Measurements from ENCODE around the gene ATF2.
"Not testable (repeated sequence)": the region's sequence is repeated elsewhere in the genome, so short reads cannot be mapped to it uniquely, and the experiment has no call there.

Gene ATF2

DNA sequence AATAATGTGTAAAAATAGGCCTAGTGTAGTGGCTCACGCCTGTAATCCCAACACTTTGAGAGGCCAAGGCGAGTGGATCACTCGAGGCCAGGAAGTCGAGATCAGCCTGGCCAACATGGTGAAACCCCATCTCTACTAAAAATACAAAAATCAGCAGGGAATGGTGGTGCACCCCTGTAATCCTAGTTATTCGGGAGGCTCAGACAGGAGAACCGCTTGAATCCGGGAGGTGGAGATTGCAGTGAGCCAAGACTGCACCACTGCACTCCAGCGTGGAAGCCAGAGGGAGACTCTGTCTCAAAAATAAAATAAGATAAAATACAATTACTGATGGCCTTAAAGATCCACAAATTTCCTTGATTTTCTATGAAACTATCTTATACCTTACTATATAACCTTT is 3.8 kb downstream of the ATF2 start:
- DNase-seq: no peak

DNA sequence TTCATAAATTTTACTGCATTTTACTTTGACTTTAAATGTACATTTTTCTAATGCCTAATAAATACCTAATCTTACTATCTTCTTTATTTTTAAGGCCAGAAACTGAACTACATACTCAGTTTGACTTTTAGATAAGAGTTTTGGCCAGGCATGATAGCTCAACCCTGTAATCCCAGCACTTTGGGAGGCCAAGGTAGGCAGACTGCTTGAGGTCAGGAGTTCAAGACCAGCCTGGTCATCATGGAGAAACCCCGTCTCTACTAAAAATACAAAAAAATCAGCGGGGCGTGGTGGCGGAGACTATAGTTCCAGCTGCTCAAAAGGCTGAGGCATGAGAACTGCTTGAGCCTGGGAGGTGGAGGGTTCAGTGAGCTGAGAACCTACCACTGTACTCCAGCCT is 9.1 kb downstream of the ATF2 start:
- DNase-seq: no peak

DNA sequence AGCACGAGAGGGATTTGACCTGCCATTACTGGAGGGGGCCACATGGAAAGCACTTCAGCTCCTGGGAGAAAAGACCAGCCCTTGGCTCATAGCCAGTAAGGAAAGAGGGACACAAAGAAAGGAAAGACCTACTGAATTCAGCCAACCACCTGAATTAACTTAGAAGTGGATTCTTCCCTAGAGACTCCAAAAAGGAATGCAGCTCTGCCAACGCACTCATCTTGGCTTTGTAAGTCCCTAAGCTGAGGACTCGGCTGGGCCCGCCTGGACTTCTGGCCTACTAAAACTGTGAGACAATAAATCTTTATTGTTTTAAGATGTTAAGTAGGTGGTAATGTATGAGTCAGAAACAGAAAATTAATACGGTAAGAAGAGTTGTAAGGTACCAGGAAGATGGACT is 11.5 kb downstream of the ATF2 start:
- no peak for DNase-seq

DNA sequence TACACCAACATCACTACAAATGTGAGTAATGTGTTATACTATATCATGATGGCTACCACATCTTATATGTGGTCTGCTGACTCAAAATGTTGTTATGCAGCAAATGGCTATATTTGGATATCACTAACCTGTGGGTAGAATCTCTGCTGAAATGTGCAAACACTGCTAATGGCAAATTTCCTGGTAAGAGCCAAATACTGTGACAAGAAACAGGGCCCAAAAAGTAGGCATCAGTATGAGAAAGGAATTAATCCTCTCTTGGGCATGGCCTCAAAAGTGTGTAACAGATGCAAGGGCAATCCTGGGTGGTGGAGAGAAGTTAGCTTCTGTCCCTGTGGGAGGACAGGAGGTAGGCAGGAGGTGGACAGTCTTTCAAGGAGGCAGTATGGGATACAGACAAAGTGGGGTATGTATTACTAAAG is 13.3 kb downstream of the ATF2 start:
- no peak for DNase-seq

DNA sequence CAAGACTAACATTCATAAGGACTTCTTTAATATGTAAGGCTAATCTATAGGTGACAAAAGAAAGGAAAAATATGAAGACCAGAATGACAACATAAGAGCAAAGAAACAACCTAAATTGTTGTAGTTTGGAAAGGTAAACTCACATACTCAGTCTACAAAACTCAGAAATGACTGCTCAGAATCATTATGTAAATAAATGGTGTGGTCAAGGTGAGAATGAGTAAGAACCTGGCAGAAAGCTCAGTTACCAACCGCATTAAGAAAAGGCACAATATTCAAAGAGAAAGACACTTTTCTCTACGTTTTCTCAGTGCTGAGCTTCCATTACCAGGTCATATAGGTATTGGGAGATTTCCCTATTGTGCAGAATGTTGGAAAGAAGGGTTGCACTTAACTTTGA is 15.8 kb downstream of the ATF2 start:
- no peak for DNase-seq

DNA sequence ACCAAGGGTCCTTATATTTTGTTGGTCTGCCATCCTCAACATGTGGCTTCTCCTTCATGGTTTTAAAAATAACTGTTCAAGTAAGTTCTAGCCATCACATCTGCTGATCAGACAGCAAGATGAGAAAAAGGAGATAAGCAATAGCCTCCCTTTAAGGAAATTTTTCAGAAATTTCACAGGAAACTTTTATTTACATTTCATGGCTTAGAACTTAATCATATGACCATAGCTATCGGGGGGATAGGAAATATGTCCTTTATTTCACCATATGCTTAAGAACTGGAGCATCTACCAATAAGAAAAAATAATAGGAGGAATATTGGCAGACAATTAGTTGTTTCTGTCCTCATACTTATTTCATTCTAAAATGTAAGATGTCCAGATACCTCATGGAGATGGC is 16.2 kb downstream of the ATF2 start:
- no peak for DNase-seq

DNA sequence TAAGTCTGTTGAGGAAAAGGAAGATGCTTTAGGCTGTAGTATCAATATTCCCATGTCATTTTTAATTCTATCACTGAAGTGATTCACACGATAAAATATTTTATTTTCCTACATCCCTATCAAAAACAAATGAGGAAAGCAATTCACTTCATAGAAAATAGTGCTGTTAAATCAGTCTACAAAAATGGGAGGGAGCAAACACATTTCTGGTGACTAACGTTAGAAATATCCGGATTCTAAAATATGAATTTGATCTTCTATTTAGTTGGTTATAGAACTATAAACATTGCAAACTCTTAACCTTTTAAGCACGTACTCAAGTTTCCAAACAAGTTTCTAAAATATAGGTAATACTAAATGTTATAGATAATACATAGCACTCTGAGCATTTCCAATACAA is 20.8 kb downstream of the ATF2 start:
- no peak for DNase-seq

DNA sequence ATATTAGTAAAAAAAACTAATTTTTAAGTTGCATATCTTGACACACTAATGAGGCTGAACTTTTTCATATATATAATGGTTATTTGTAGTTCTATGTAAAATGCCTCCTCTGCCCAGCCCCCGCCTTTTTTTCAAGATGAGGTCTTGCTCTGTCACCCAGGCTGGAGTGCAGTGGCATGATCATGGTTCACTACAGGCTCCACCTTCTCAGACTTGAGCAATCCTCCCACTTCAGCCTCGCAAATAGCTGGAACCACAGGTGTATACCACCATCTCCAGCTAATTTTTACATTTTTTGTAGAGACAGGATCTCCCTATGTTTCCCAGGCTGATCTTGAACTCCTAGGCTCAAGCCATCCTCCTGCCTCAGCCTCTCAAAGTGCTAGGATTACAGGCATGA is 24.3 kb downstream of the ATF2 start:
- no peak for DNase-seq

DNA sequence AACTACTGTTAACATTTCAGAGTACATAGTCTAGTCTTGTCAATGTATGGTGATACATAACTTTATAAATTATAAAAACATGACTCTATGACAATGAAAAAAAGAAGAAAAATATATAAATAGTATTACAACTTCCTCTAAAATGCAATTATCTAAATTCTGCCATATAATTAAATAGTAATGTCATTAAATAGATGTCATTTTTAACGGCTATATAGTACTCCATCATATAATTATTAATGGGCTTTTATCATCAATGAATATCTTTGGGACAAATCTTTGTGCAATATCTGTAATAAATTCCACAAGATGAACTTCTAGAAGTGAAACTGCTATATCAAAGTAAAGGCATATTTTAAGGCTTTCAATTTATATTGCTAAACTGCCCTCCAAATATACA is 24.8 kb downstream of the ATF2 start:
- no peak for DNase-seq

DNA sequence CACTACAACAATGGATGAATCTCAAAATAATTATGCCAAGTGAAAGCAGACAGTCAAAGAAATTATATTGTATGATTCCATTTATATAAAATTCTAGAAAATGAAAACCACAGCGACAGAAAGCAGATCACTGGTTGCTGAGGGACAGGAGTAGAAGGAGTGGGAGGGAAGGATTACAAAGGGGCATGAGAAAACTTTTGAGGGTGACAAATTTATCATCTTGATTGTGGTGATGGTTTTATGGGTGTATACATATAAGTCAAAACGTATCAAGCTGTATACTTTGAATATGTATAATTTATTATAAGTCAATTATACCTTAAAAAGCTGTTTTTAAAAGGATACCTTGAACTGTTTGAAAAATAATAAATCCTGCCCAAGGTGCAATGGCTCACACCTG is 27.7 kb downstream of the ATF2 start:
- DNase-seq: no peak

DNA sequence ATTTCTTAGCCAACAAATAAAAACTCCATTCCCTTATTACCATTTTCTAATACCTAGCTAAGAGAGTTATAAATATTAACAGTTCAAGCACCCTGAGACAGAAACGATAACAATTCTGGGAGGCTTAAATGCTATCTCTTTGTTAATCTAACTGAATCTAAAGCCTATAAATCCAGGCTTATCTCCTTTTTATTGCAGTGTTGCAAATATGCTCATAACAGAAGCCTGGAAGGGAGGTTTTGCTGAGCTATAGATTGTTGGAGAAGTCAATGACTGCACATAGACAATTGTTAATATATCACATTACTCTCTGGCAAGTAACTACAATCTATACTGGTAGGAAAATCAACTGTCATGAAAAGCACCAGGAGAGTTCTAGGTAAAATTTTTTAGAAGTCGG is 30.2 kb downstream of the ATF2 start:
- DNase-seq: no peak

DNA sequence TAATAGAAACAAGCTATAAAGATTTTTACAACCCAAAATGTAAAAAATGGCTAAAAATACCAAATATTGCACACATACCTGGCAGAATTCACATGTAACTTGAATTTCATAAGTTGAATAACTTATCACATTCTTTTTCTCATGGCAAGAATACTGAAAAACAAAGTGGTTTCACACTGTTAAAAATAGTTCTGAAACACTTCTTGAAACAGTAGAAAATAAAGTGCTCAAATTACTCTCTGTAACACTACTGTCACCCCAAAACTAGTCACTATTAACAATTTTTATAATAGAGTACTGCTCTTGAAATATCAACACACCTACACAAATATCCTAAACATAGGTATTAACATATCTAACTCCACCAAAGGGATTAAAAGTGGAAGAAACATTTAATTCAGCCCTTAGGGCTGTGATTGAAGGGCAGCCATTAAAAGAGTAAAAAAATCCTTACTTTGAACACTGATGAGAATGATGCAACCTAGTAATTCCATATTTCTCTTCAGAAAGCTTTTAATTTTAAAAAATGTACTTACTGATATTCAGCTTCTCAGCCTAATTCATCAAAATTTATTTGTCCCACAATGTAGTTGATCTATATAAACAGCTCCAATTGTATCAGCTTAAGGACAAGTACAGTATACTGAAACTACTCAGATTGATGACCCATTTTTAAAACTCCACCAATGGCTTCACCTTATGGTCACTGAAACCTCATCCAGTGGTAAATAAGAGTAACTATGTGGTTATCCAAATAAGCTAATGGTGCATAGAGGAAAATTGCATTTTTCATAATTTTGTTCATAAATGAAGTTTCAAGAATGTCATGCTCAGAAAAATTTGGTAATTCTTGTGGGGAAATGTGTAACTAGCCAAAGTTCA is 31.4 kb downstream of the ATF2 start:
- DNase-seq: no peak

DNA sequence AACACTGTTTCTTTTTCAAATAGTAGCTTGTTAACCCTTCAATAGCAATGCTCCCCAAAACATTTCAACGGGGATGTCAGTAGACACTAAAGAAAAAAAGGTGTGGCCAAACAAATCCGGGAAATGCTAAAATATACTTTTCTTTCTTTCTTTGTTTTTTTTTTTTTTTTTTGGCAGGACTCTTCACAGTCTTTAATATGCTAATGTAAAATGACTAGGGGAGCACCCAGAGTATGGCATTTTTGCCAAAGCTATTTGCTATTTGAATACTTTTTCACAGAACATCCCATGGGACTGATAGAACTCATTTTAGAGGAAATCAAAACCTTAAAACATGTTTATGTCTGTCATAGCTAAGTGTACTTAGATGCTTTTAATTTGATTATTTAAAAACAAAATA is 32.1 kb downstream of the ATF2 start:
- no peak for DNase-seq

DNA sequence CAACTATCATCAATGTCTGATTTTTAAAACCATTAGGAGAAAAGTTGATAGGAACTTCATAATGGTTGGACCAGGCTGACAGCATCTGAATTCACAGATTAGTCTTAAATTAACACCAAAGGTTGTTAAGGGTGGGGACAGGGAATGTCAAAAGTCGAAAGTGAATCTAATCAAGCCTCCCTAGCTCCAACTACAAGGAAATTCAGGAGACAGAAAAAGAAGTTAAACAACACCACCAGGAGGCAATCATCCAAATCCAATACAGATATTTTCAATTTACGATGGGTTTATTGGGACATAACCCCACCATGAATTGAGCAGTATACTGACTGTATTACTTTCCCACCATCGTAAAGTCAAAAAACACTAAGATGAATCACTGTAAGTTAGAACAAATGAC is 32.8 kb downstream of the ATF2 start:
- DNase-seq: no peak

DNA sequence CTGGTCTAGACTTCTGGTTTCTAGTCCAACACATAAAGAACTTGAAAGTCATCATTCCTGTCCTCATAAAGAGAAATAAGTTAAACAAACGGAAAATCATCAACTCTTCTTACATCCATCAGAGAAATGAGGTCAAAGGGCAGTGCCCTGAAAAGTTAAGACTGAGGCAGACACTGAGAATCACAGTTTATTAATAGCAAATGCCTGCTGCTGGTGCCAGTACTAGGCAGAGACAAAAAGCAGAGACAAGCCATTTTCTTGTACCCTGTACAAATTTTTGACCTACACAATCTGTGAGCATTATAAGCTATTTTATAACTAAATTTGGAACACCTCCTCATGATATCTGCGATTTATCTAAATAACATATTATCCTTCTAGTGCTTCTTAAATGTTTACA is 36.8 kb downstream of the ATF2 start:
- no peak for DNase-seq

DNA sequence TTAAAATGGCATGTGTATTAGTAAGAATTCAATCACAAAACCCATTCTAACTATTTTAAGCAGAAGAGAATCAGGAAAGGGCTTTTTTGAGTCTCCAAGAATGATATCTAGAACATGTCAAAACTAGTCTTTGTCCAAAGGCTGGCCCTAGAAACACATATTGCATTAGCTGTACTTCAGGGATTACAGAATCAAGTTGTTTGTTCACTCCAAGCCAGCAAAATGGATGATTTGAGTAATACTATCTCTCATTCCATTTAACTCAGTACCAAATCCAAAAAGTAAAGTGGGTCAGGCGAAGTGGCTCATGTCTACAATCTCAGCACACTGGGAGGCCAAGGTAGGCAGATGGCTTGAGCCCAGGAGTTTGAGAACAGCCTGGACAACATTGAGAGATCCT is 41.3 kb downstream of the ATF2 start:
- no peak for DNase-seq

DNA sequence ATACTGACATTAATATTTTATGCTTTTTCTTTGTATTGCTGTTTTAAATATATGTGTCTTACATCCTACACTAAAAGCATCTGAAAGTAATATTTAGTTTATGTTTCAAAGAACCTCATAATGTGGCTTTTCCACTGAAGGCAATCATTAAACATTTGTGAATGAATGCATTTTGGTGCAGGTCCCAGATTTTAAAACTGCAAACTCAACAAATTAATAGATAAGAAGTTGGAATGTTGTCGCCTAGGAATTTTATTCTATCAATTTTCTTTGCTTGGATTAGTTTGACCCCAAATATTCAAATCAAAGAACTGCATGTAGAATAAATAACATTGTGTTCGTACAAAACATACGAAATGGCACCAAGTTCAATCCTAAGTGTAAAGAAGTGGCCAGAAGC is 44.7 kb downstream of the ATF2 start:
- DNase-seq: no peak

DNA sequence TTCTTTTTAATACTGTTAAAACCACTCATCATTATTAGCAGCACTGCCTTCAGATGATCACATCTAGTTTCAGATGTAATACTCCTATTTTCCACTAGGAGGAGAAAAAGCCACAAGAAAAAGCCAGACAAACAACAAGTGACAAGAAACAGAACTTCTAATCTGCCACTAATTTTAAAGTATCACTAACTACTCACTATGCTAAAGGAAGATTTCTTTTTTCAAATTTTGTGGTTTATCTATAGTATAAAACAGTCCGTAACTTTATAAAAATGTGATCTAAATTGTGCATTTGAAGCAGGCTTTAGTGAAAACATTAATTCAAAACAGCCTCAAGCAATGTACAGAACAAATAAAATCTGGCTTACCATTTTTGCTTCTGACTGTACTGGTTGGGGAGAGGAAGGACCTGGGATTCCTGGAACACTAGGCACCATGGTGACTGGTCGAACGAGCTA is 56.8 kb downstream of the ATF2 start:
- no peak for DNase-seq

DNA sequence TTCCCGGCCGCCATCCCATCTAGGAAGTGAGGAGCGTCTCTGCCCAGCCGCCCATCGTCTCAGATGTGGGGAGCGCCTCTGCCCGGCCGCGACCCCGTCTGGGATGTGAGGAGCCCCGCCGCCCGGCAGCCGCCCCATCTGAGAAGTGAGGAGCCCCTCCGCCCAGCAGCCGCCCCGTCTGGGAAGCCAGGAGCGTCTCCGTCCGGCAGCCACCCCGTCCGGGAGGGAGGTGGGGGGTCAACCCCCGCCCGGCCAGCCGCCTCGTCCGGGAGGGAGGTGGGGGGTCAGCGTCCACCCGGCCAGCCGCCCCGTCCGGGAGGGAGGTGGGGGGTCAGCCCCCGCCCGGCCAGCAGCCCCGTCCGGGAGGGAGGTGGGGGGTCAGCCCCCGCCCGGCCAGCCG is 59.9 kb downstream of the ATF2 start:
- not testable (repeated sequence) for DNase-seq

DNA sequence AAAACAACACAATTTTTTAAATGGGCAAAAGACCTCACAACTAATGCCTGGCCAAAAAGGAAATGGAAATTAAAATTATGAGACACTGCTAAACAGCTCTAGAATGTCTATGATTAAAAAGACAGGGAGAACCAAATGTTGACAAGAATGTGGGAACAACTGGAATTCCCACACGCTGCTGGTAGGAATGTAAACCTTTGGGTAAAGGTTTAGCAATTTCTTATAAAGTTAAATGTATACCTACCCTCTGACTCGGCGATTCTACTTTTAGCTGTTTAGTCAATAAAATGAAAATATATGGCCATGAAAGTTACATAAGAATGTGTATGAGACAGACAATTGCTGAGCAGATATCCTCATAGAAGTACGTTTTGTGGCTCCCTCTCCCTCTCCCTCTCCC is 60.9 kb downstream of the ATF2 start:
- no peak for DNase-seq

DNA sequence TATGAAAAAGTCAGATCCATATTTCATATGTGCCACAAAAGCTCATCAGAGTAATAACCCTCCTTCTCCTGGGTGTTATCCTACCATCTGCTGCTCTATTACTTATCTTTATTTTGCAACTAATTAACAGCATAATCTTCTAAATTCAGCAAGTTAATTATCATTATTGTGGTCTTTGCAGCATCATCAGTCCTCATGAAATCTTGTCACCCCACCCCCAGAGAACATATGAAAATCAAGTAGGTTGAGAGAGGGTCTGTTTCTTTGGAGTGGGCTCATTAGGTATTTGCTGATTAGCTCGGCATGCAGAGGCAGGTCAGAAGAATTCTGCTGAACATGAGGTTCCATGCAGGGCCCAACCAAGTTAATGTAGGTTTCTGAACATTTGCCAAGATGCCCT is 64.8 kb downstream of the ATF2 start:
- no peak for DNase-seq

DNA sequence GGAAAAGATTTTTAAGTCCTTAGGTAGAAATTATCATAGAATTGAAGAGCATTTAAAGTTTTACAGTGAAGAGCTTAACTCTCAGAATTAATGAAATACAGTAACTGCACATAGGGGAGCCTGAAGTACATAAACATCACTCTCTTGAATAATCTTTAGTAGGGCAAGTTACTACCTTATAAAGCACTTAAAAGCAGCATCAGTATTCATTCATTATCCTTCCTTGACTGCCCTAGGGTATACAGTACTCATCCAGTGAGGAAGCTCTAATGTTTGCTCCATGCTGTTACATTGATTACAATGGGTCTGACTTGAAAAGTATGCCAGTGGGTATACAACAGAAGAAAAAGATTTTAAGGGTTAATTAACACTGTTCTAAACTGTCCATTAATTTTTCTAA is 66.5 kb downstream of the ATF2 start:
- DNase-seq: no peak

DNA sequence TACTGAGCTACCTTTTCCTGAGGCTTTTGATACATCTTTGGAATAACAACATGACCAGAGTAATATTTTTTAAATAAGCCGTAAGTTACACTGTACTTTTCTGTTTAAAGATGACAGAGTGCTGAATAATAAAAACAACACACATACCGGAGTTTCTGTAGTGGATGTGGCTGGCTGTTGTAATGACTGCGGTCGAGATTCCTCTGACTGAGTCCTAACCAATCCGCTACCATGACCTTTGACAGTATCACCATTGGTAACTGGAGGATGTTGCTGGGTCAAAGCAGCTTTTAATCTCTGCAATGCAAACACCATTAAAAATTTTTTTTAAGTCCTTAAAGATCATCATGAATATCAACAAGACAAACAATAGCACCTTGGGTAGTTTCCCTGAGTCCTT is 70.7 kb downstream of the ATF2 start:
- no peak for DNase-seq

DNA sequence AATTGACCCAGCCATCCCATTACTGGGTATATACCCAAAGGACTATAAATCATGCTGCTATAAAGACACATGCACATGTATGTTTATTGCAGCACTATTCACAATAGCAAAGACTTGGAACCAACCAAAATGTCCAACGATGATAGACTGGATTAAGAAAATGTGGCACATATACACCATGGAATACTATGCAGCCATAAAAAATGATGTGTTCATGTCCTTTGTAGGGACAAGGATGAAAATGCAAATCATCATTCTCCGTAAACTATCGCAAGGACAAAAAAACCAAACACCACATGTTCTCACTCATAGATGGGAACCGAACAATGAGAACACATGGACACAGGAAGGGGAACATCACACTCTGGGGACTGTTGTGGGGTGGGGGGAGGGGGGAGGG is 83.9 kb downstream of the ATF2 start:
- DNase-seq: not testable (repeated sequence)

DNA sequence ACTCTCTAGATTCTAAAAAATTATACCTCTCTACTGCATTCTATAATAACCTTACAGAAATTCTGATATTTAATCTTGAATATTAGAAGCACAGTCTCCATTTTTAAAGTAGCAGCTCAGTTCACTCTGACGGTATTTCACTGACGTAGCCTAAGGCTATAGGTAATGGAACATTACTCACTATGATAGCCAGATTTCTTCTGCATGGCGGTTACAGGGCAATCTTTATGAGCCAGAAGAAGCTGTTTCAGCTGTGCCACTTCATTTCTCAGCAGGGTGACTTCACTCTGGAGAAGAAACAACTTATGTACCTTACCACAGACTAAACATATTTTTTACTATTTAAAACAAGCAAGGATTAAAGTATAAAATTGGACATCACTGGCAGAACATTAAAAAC is 87.5 kb downstream of the ATF2 start:
- DNase-seq: no peak
